ENCODE data around the gene PWWP2B. TPM values are rescaled to one million over a fixed set of nuclear protein-coding genes. Genes with fewer than 3 reads are reported as not detected.

Gene PWWP2B
- total and polyA plus RNA-seq, 10 of the 15 experiments (the other 5 are each of a cell fraction or from before 2014, with no cell fraction given) = 0.04 to 0.87 (median 0.35) TPM; not detected in 4

GRCh38 chr10:132383751-132384196 is 13.2 kb upstream of the PWWP2B start (continued):
- TF ChIP-seq CTCF (IDR thresholded peaks at IDR 0.05 in 2 of 3, conservative IDR thresholded peaks at IDR 0.05 in 1 of 3; ENCODE audit: control insufficient read depth in 2 of 3, extremely low read depth in 1 of 3, insufficient read depth in 1 of 3, low read depth in 3 of 3, low read length in 3 of 3) (no peak), IKZF1 (conservative IDR thresholded peaks at IDR 0.05) (no peak), KLF5 (IDR thresholded peaks at IDR 0.05; ENCODE audit: partially characterized antibody) (no peak), STAT3 (IDR thresholded peaks at IDR 0.05; ENCODE audit: low read depth, low read length) (no peak)

- ChIA-PET SMC1A (ENCODE audit: uncharacterized antibody, unreplicated experiment) (no interaction called here), RAD21 (ENCODE audit: unreplicated experiment) (no interaction called here), CTCF (interaction anchor here (1.9 kb wide), 1 partner anchor 62 kb away, joined by 4 read pairs; no protein-coding TSS in a partner anchor), POLR2A (no interaction called here)
- no peaks in the 10 kb centered on the region; the same call in 1 of the 2 replicates for H3K4me1 ChIP-seq (ENCODE audit: control insufficient read depth, insufficient read depth, low read length)
- intact Hi-C loops (cut with micrococcal nuclease; ENCODE audit: unreplicated experiment) (no loop called here), in situ Hi-C loops (cut with MboI) (no loop called here)
- TF ChIP-seq SREBF1 (IDR thresholded peaks at IDR 0.05; ENCODE audit: low read length) (no peak), TCF7 (IDR thresholded peaks at IDR 0.05; ENCODE audit: borderline replicate concordance) (no peak), SRF (IDR thresholded peaks at IDR 0.05; ENCODE audit: low read depth in 2 of 2, low read length in 2 of 2) (no peak), ZNF274 (IDR thresholded peaks at IDR 0.05; ENCODE audit: insufficient read depth, insufficient read length) (no peak), FOS (IDR thresholded peaks at IDR 0.05; ENCODE audit: borderline replicate concordance, extremely low read depth, insufficient read length) (no peak), IRF3 (IDR thresholded peaks at IDR 0.05) (no peak), LARP7 (IDR thresholded peaks at IDR 0.05) (no peak), SPI1 (IDR thresholded peaks at IDR 0.05; ENCODE audit: borderline replicate concordance, insufficient read depth, low read depth, low read length) (no peak), NBN (IDR thresholded peaks at IDR 0.05) (no peak), SUPT20H (IDR thresholded peaks at IDR 0.05; ENCODE audit: borderline replicate concordance, control insufficient read depth, low read depth, low read length) (no peak), RAD51 (IDR thresholded peaks at IDR 0.05) (no peak), RBBP5 (conservative IDR thresholded peaks at IDR 0.05) (no peak), NFYA (IDR thresholded peaks at IDR 0.05; ENCODE audit: borderline replicate concordance, low read depth, low read length) (no peak)
- no peaks in the 10 kb centered on the region for H3K9me3 ChIP-seq (replicated peaks; ENCODE audit: control insufficient read depth, insufficient read depth, low read length)
- H3K9ac ChIP-seq (ENCODE audit: control insufficient read depth, insufficient read depth, low read length) = no peak overlapping the region
- no peaks in the 10 kb centered on the region for H3K27me3 ChIP-seq (replicated peaks in 1 of 2; ENCODE audit: control insufficient read depth in 2 of 2, insufficient read depth in 2 of 2, low read length in 1 of 2)
- FAIRE-seq (no peak), DNase-seq (ENCODE audit: low read depth, low spot score) (no peak), ATAC-seq (no peak)
- H3K4me3 ChIP-seq = no peak overlapping the region
- H3K4me2 ChIP-seq (ENCODE audit: control insufficient read depth, insufficient read depth) = no peak overlapping the region
- H3K27ac ChIP-seq (ENCODE audit: control insufficient read depth, insufficient read depth) = no peak overlapping the region
- no peaks in the 10 kb centered on the region for H3K79me2 ChIP-seq (ENCODE audit: control insufficient read depth, insufficient read depth, low read length)
- H4K20me1 ChIP-seq (ENCODE audit: control insufficient read depth, insufficient read depth) = no peaks in the 10 kb centered on the region
- BruUV-seq (replicated peaks) = no TSS peak
- no peak overlapping the region for H2AFZ ChIP-seq (ENCODE audit: control insufficient read depth, low read depth, low read length)
- 57% methylated on average over 20 of the region's 20 CpGs for WGBS (ENCODE audit: insufficient coverage, insufficient replicate concordance, low lambda C conversion rate, missing lambda C conversion rate)
- no peaks in the 10 kb centered on the region for H3K36me3 ChIP-seq (ENCODE audit: control insufficient read depth in 2 of 2, insufficient read depth in 2 of 2, low read length in 1 of 2)
Measured at GRCh38 chr10:132384618-132385388, 12.2 kb upstream of the PWWP2B start.
